H9 (cell line): ENCODE data around the gene ATP4A. TPM values are rescaled to one million over a fixed set of nuclear protein-coding genes. Genes with fewer than 3 reads are reported as not detected.

Experiments
- DNase-seq: peaks from one replicate; pipeline ENCODE4 v3.0.0-alpha.2; 2017
- H2AFZ ChIP-seq: one replicate; pipeline ENCODE4 v1.6.1; 2013; ENCODE audit warnings: mild to moderate bottlenecking, low read length, control low read depth, moderate library complexity
- H2AK5ac ChIP-seq: 2 replicates; pipeline ENCODE4 v1.6.1; 2013; ENCODE audit warnings: low read length, control low read depth, mixed read lengths; ENCODE audit not compliant: insufficient read length
- H2BK120ac ChIP-seq: one replicate; pipeline ENCODE4 v1.6.1; 2013; ENCODE audit warnings: low read depth, mild to moderate bottlenecking, low read length, control low read depth, inconsistent platforms; ENCODE audit not compliant: poor library complexity, severe bottlenecking
- H2BK12ac ChIP-seq: 2 replicates; pipeline ENCODE4 v1.6.1; 2013; ENCODE audit warnings: low read length, control low read depth, mixed read lengths, low read depth; ENCODE audit not compliant: insufficient read length
- H2BK15ac ChIP-seq: 2 replicates; pipeline ENCODE4 v1.6.1; 2013; ENCODE audit warnings: low read depth, low read length, control low read depth
- H2BK20ac ChIP-seq: one replicate; pipeline ENCODE4 v1.6.1; 2013; ENCODE audit warnings: low read depth, mild to moderate bottlenecking, low read length, control low read depth, inconsistent platforms; ENCODE audit not compliant: poor library complexity, severe bottlenecking
- H2BK5ac ChIP-seq: 2 replicates; pipeline ENCODE4 v1.6.1; 2013; ENCODE audit warnings: low read length, control low read depth, mixed read lengths; ENCODE audit not compliant: insufficient read length
- H3K14ac ChIP-seq: 2 replicates; pipeline ENCODE4 v1.6.1; 2013; ENCODE audit warnings: low read length, control low read depth; ENCODE audit not compliant: insufficient read depth
- H3K18ac ChIP-seq: 2 replicates; pipeline ENCODE4 v1.6.1; 2013; ENCODE audit warnings: low read depth, mild to moderate bottlenecking, mixed read lengths, low read length, control low read depth; ENCODE audit not compliant: insufficient read length
- H3K23ac ChIP-seq: 2 replicates; pipeline ENCODE4 v1.6.1; 2013; ENCODE audit warnings: low read length, control low read depth, mixed read lengths, low read depth; ENCODE audit not compliant: insufficient read length
- H3K23me2 ChIP-seq: 2 replicates; pipeline ENCODE4 v1.6.1; 2013; ENCODE audit warnings: low read depth, mild to moderate bottlenecking, mixed read lengths, low read length, control low read depth; ENCODE audit not compliant: insufficient read length, poor library complexity, severe bottlenecking
- H3K27ac ChIP-seq: 2 replicates; pipeline ENCODE4 v1.5.1; 2013; ENCODE audit warnings: low read length, control low read depth, mixed read lengths, low read depth; ENCODE audit not compliant: insufficient read length
- H3K27me3 ChIP-seq: 2 replicates; pipeline ENCODE4 v1.6.1; 2013; ENCODE audit warnings: low read length, control low read depth, inconsistent platforms; ENCODE audit not compliant: insufficient read depth
- H3K4ac ChIP-seq: 2 replicates; pipeline ENCODE4 v1.6.1; 2013; ENCODE audit warnings: low read depth, mild to moderate bottlenecking, control low read depth, inconsistent platforms, low read length, moderate library complexity
- H3K4me1 ChIP-seq: 2 replicates; pipeline ENCODE4 v1.6.1; 2013; ENCODE audit warnings: low read length, control low read depth, inconsistent platforms; ENCODE audit not compliant: insufficient read depth
- H3K4me2 ChIP-seq: 2 replicates; pipeline ENCODE4 v1.6.1; 2013; ENCODE audit warnings: low read length, control low read depth, mixed read lengths; ENCODE audit not compliant: insufficient read length, insufficient read depth
- H3K56ac ChIP-seq: 2 replicates; pipeline ENCODE4 v1.6.1; 2013; ENCODE audit warnings: low read depth, mild to moderate bottlenecking, mixed read lengths, low read length, control low read depth; ENCODE audit not compliant: insufficient read length
- H3K79me1 ChIP-seq: 2 replicates; pipeline ENCODE4 v1.6.1; 2013; ENCODE audit warnings: low read depth, mild to moderate bottlenecking, moderate library complexity, low read length, control low read depth, inconsistent platforms; ENCODE audit not compliant: insufficient read depth, poor library complexity, severe bottlenecking
- H3K79me2 ChIP-seq: 2 replicates; pipeline ENCODE4 v1.6.1; 2013; ENCODE audit warnings: low read length, control low read depth, inconsistent platforms; ENCODE audit not compliant: insufficient read depth
- H3K9ac ChIP-seq: 2 replicates; pipeline ENCODE4 v1.6.1; 2013; ENCODE audit warnings: low read length, control low read depth, mixed read lengths; ENCODE audit not compliant: insufficient read length; ENCODE audit errors: extremely low read depth
- H3K9me3 ChIP-seq: one replicate; pipeline ENCODE4 v1.6.1; 2013; ENCODE audit warnings: low read depth, low read length, inconsistent platforms; ENCODE audit not compliant: control insufficient read depth
- H3T11ph ChIP-seq: one replicate; pipeline ENCODE4 v1.6.1; 2013; ENCODE audit warnings: mild to moderate bottlenecking, low read length, control low read depth, inconsistent platforms
- H4K20me1 ChIP-seq: one replicate; pipeline ENCODE4 v1.6.1; 2013; ENCODE audit not compliant: control insufficient read depth, insufficient read length, insufficient read depth
- H4K5ac ChIP-seq: 2 replicates; pipeline ENCODE4 v1.6.1; 2013; ENCODE audit warnings: low read depth, mild to moderate bottlenecking, mixed read lengths, low read length, control low read depth; ENCODE audit not compliant: insufficient read length
- H4K8ac ChIP-seq: replicated peaks from 2 replicates; pipeline ENCODE4 v1.6.1; 2013; ENCODE audit warnings: low read length, control low read depth, mixed read lengths, low read depth; ENCODE audit not compliant: insufficient read length
- H4K91ac ChIP-seq: 2 replicates; pipeline ENCODE4 v1.6.1; 2013; ENCODE audit warnings: low read depth, mild to moderate bottlenecking, moderate library complexity, mixed read lengths, low read length, control low read depth; ENCODE audit not compliant: insufficient read length
- H3K27ac Mint-ChIP-seq, 3 experiments: 2 replicates in 2 of 3; 3 replicates in 1 of 3; pipeline ENCODE4 v1.8.0; 2020 to 2021; ENCODE audit warnings: mixed read lengths in 3 of 3, mild to moderate bottlenecking in 1 of 3, moderate library complexity in 1 of 3
- H3K27me3 Mint-ChIP-seq: 2 replicates; pipeline ENCODE4 v1.8.0; 2021; ENCODE audit warnings: low read depth, mild to moderate bottlenecking, moderate library complexity, mixed read lengths
- H3K36me3 Mint-ChIP-seq, 3 experiments: 2 replicates in 2 of 3; 3 replicates in 1 of 3; pipeline ENCODE4 v1.8.0; 2020 to 2021; ENCODE audit warnings: low read depth in 3 of 3, mixed read lengths in 3 of 3; ENCODE audit not compliant: insufficient read depth in 1 of 3
- H3K4me1 Mint-ChIP-seq, 2 experiments: 2 replicates each; pipeline ENCODE4 v1.8.0; 2020; ENCODE audit warnings: mixed read lengths in 2 of 2
- H3K4me3 Mint-ChIP-seq, 2 experiments: 2 replicates in 1 of 2; 3 replicates in 1 of 2; pipeline ENCODE4 v1.8.0; 2020 to 2021; ENCODE audit warnings: mild to moderate bottlenecking in 2 of 2, mixed read lengths in 2 of 2, moderate library complexity in 1 of 2
- H3K9me3 Mint-ChIP-seq, 2 experiments: 2 replicates in 1 of 2; 3 replicates in 1 of 2; pipeline ENCODE4 v1.8.0; 2020; ENCODE audit warnings: mild to moderate bottlenecking in 2 of 2, mixed read lengths in 2 of 2, moderate library complexity in 1 of 2
- CTCF ChIP-seq: fragments of 200-600 bp; sonication (generic); conservative IDR thresholded peaks from 3 replicates; pipeline ENCODE4 v1.8.0; 2021; ENCODE audit warnings: antibody characterized with exemption, mild to moderate bottlenecking
- WGBS: extraction: QIAGEN DNeasy Blood & Tissue Kit; methylation state at CpG from one replicate; pipeline ENCODE4 v1.1.7; 2013; ENCODE audit warnings: missing lambda C conversion rate, low lambda C conversion rate, mixed read lengths; ENCODE audit not compliant: insufficient read length; ENCODE audit errors: extremely low coverage; 5-methylcytosine and 5-hydroxymethylcytosine counted together
- total RNA-seq: library from RNA; stranded (reverse); gene quantifications from 2 replicates; pipeline ENCODE4 v1.2.1, GENCODE V29; 2021

The ATP4A gene
- total RNA-seq, 1 experiment from 2014 or later = 0.24 TPM

- no peaks in the 10 kb centered on the region for H3K79me1 ChIP-seq
Observed at GRCh38 chr19:35590875-35591274, 27.4 kb upstream of the ATP4A start.

More at GRCh38 chr19:35590875-35591274, 27.4 kb upstream of the ATP4A start:
- Mint-ChIP-seq H3K9me3 (no peaks in the 10 kb centered on the region), H3K27ac (no peak overlapping the region), H3K36me3 (no peaks in the 10 kb centered on the region), H3K4me3 (no peak overlapping the region), H3K4me1 (peaks cover 0 to 2% of the 10 kb centered on the region in 2 experiments; a peak in 1 of 4 replicates), H3K27me3 (peaks cover 30% of the 10 kb centered on the region)
- H3K18ac ChIP-seq = no peak overlapping the region
- H4K91ac ChIP-seq = no peak overlapping the region
- H3K27me3 ChIP-seq = no peaks in the 10 kb centered on the region
- H3T11ph ChIP-seq = no peak overlapping the region
- no peak overlapping the region for H2AFZ ChIP-seq
- H3K23me2 ChIP-seq = no peaks in the 10 kb centered on the region
- H3K23ac ChIP-seq = no peak overlapping the region
- H2BK20ac ChIP-seq = no peak overlapping the region
- no peak overlapping the region for H2BK15ac ChIP-seq
- H3K79me2 ChIP-seq = no peaks in the 10 kb centered on the region
- H3K4ac ChIP-seq = no peak overlapping the region
- H3K14ac ChIP-seq = no peak overlapping the region
- no peaks in the 10 kb centered on the region for H3K4me1 ChIP-seq
- H3K27ac ChIP-seq = no peak overlapping the region
- no peak overlapping the region for H2BK120ac ChIP-seq
- no peak overlapping the region for H3K4me2 ChIP-seq
- no peak for DNase-seq
- no peak overlapping the region for H3K9ac ChIP-seq
- no peaks in the 10 kb centered on the region for H4K20me1 ChIP-seq
- TF ChIP-seq CTCF = no peak
- H3K9me3 ChIP-seq = no peaks in the 10 kb centered on the region
- no peak overlapping the region for H2BK12ac ChIP-seq
- no peak overlapping the region for H4K8ac ChIP-seq
- no peak overlapping the region for H2BK5ac ChIP-seq
- H2AK5ac ChIP-seq = no peak overlapping the region
- H3K56ac ChIP-seq = no peak overlapping the region
- WGBS = no CpG with 5 or more reads among the region's 3 CpGs
- no peak overlapping the region for H4K5ac ChIP-seq
